Effector memory CD4-positive, alpha-beta T cell (primary cell): ENCODE data around the gene HOXC5.

ENCODE experiments used
- DNase-seq, 3 donors: peaks; one replicate each; pipeline ENCODE4 v3.0.0-alpha.2; 2020
- H3K27ac ChIP-seq: 2 replicates; pipeline ENCODE4 v1.7.0; 2013; ENCODE audit warnings: mild to moderate bottlenecking, low read length, moderate library complexity; ENCODE audit not compliant: insufficient read depth, poor library complexity, severe bottlenecking
- H3K27me3 ChIP-seq: replicated peaks from 2 replicates; pipeline ENCODE4 v1.7.0; 2013; ENCODE audit warnings: mild to moderate bottlenecking, low read length; ENCODE audit not compliant: insufficient read depth, control insufficient read depth, poor library complexity, severe bottlenecking
- H3K36me3 ChIP-seq: 2 replicates; pipeline ENCODE4 v1.7.0; 2013; ENCODE audit warnings: mild to moderate bottlenecking, low read length, moderate library complexity; ENCODE audit not compliant: control insufficient read depth, insufficient read depth
- H3K4me1 ChIP-seq: 2 replicates; pipeline ENCODE4 v1.7.0; 2013; ENCODE audit warnings: low read length, mild to moderate bottlenecking; ENCODE audit not compliant: control insufficient read depth, insufficient read depth, poor library complexity, severe bottlenecking
- H3K4me3 ChIP-seq: 2 replicates; pipeline ENCODE4 v1.7.0; 2013; ENCODE audit warnings: low read length, low read depth, mild to moderate bottlenecking; ENCODE audit not compliant: insufficient read depth, poor library complexity, severe bottlenecking
- H3K9me3 ChIP-seq: 2 replicates; pipeline ENCODE4 v1.7.0; 2013; ENCODE audit warnings: mild to moderate bottlenecking, low read length, moderate library complexity; ENCODE audit not compliant: control insufficient read depth

The HOXC5 gene

GRCh38 chr12:54022960-54023884, 9.6 kb upstream of the HOXC5 start:
- Histone ChIP-seq H3K27me3 (peaks cover 71% of the 10 kb centered on the region), H3K9me3 (no peaks in the 10 kb centered on the region), H3K36me3 (no peaks in the 10 kb centered on the region), H3K4me1 (peaks cover 1% of the 10 kb centered on the region), H3K4me3 (no peak overlapping the region), H3K27ac (no peak overlapping the region)
- DNase-seq, result no peak

- Histone ChIP-seq H3K27me3 (peaks cover 76% of the 10 kb centered on the region), H3K27ac (no peak overlapping the region), H3K9me3 (no peaks in the 10 kb centered on the region), H3K4me3 (no peak overlapping the region), H3K4me1 (peaks cover 2% of the 10 kb centered on the region), H3K36me3 (no peaks in the 10 kb centered on the region)
- no peak for DNase-seq
Observed at GRCh38 chr12:54024127-54024526, 8.7 kb upstream of the HOXC5 start.

GRCh38 chr12:54024581-54025305, 8.1 kb upstream of the HOXC5 start:
- Histone ChIP-seq H3K9me3 (no peaks in the 10 kb centered on the region), H3K36me3 (no peaks in the 10 kb centered on the region), H3K27me3 (peaks cover 75% of the 10 kb centered on the region), H3K27ac (no peak overlapping the region), H3K4me3 (no peak overlapping the region), H3K4me1 (peaks cover 6% of the 10 kb centered on the region)
- no peak for DNase-seq

- Histone ChIP-seq H3K4me1 (peaks cover 8% of the 10 kb centered on the region), H3K4me3 (no peak overlapping the region)
Observed at GRCh38 chr12:54025499-54026405, 7.1 kb upstream of the HOXC5 start.

GRCh38 chr12:54026640-54027441, 6.0 kb upstream of the HOXC5 start:
- H3K4me1 ChIP-seq, result peaks cover 11% of the 10 kb centered on the region
- no peak overlapping the region for H3K27ac ChIP-seq
- H3K27me3 ChIP-seq, result peaks cover 81% of the 10 kb centered on the region
- no peaks in the 10 kb centered on the region for H3K36me3 ChIP-seq
- H3K9me3 ChIP-seq, result no peaks in the 10 kb centered on the region
- no peak for DNase-seq
- no peak overlapping the region for H3K4me3 ChIP-seq

More at GRCh38 chr12:54025499-54026405, 7.1 kb upstream of the HOXC5 start:
- DNase-seq, result no peak
- H3K36me3 ChIP-seq, result no peaks in the 10 kb centered on the region
- peaks cover 78% of the 10 kb centered on the region for H3K27me3 ChIP-seq
- H3K9me3 ChIP-seq, result no peaks in the 10 kb centered on the region
- no peak overlapping the region for H3K27ac ChIP-seq

GRCh38 chr12:54027442-54027786, 5.4 kb upstream of the HOXC5 start:
- Histone ChIP-seq H3K9me3 (peaks cover 3% of the 10 kb centered on the region), H3K27me3 (peaks cover 81% of the 10 kb centered on the region), H3K36me3 (no peaks in the 10 kb centered on the region), H3K27ac (no peak overlapping the region), H3K4me1 (peaks cover 11% of the 10 kb centered on the region), H3K4me3 (no peak overlapping the region)
- DNase-seq, result no peak

- Histone ChIP-seq H3K27me3 (peaks cover 82% of the 10 kb centered on the region), H3K36me3 (no peaks in the 10 kb centered on the region), H3K27ac (no peak within 1 kb of the TSS)
Observed at GRCh38 chr12:54028314-54029201, 4.3 kb upstream of the HOXC5 start, which contains the start of gene HOXC6. Gene HOXC6, plus strand, starts transcription at chr12:54028440. Its CDS starts 82 bp downstream, at chr12:54028522.

GRCh38 chr12:54029529-54030441, 3.1 kb upstream of the HOXC5 start:
- H3K4me3 ChIP-seq, result no peak overlapping the region
- H3K9me3 ChIP-seq, result peaks cover 12% of the 10 kb centered on the region
- peaks cover 20% of the 10 kb centered on the region for H3K4me1 ChIP-seq
- H3K27ac ChIP-seq, result no peak overlapping the region
- H3K27me3 ChIP-seq, result peaks cover 90% of the 10 kb centered on the region
- no peaks in the 10 kb centered on the region for H3K36me3 ChIP-seq
- DNase-seq, result no peak

More at GRCh38 chr12:54028314-54029201, 4.3 kb upstream of the HOXC5 start, which contains the start of gene HOXC6:
- Histone ChIP-seq H3K9me3 (peaks cover 12% of the 10 kb centered on the region), H3K4me1 (peaks cover 11% of the 10 kb centered on the region), H3K4me3 (no peak within 1 kb of the TSS)
- DNase-seq, result no peak
